Immature natural killer cell (primary cell): ENCODE results near the gene E2F3. TPM values are rescaled to one million over a fixed set of nuclear protein-coding genes. Genes with fewer than 3 reads are reported as not detected.

Experiments used
- DNase-seq, 3 donors: peaks; one replicate each; pipeline ENCODE4 v3.0.0; 2022; ENCODE audit warnings: mixed read lengths in 1 of 3
- H3K27ac Mint-ChIP-seq, 6 donors: one replicate each; pipeline ENCODE4 v1.8.0; 2020; ENCODE audit warnings: mixed read lengths in 6 of 6, mild to moderate bottlenecking in 5 of 6, inconsistent platforms in 4 of 6, moderate library complexity in 3 of 6
- H3K27me3 Mint-ChIP-seq, 3 donors: one replicate each; pipeline ENCODE4 v1.8.0; 2020 to 2021; ENCODE audit warnings: low read depth in 3 of 3, mild to moderate bottlenecking in 3 of 3, mixed read lengths in 3 of 3, moderate library complexity in 3 of 3, inconsistent platforms in 1 of 3
- H3K36me3 Mint-ChIP-seq, 3 donors: one replicate each; pipeline ENCODE4 v1.8.0; 2020; ENCODE audit warnings: mixed read lengths in 3 of 3, inconsistent platforms in 2 of 3, mild to moderate bottlenecking in 2 of 3
- H3K4me1 Mint-ChIP-seq, 2 donors: one replicate each; pipeline ENCODE4 v1.8.0; 2020; ENCODE audit warnings: inconsistent platforms in 2 of 2, mild to moderate bottlenecking in 2 of 2, mixed read lengths in 2 of 2, moderate library complexity in 1 of 2
- H3K4me3 Mint-ChIP-seq, 5 donors: one replicate each; pipeline ENCODE4 v1.8.0; 2020; ENCODE audit warnings: mild to moderate bottlenecking in 5 of 5, mixed read lengths in 5 of 5, inconsistent platforms in 3 of 5, moderate library complexity in 3 of 5
- H3K9me3 Mint-ChIP-seq, 6 donors: one replicate each; pipeline ENCODE4 v1.8.0; 2020; ENCODE audit warnings: mild to moderate bottlenecking in 6 of 6, mixed read lengths in 6 of 6, inconsistent platforms in 4 of 6, moderate library complexity in 3 of 6
- polyA plus RNA-seq, 3 donors: library from polyadenylated mRNA; unstranded; fragments of 300-500 nt; fragmentation: Illumina TruSeq; gene quantifications; one replicate each; pipeline ENCODE4 v1.2.3, GENCODE V29; 2021

E2F3 gene
- polyA plus RNA-seq, 3 donors from 2014 or later = 4.2 to 7.7 (median 4.7) TPM

DNA sequence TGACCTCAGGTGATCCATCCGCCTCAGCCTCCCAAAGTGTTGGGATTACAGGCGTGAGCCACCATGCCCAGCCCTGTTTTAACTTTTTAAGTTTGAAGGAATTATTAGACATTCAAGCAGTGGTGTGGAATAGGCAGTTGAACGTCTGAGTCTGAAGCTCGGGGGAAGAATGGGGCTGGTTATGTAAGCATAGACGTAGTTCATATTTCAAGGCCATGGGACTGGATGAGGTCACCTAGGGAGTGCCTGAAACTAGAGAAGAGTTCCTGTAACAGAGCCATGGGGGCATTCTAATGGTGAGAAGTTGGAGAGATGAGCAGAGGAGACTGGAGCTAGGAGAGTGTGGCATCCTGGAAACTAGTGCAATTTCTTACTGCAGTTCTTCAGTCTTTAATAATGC lies 139.0 kb downstream of the E2F3 start:
- H3K9me3 Mint-ChIP-seq = no peaks in the 10 kb centered on the region
- no peak for DNase-seq
- no peak overlapping the region for H3K4me3 Mint-ChIP-seq
- peaks cover 30 to 64% of the 10 kb centered on the region in 2 donors for H3K4me1 Mint-ChIP-seq
- no peak overlapping the region for H3K27ac Mint-ChIP-seq
- peaks cover 0 to 2% (median 0%) of the 10 kb centered on the region in 3 donors for H3K27me3 Mint-ChIP-seq
- H3K36me3 Mint-ChIP-seq = peaks cover 4 to 16% (median 9%) of the 10 kb centered on the region in 3 donors

DNA sequence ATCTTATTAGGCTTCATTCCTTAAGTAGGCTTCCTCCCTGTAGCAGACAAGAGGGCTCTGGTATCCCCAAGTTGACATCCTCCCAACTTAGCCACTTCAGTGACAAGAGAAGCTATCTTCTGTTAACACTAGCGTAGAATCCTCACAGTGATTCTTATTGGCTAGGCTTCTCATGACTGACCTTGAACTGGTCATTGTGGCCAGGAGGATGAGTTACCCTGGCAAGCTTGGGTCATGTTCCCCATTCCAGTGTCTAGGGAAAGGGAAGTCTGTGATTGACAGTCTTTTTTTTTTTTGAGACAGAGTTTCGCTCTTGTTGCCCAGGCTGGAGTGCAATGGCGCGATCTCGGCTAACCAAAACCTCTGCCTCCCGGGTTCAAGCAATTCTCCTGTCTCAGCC lies 139.7 kb downstream of the E2F3 start:
- H3K27me3 Mint-ChIP-seq = peaks cover 0 to 2% (median 0%) of the 10 kb centered on the region in 3 donors
- peaks cover 23 to 57% of the 10 kb centered on the region in 2 donors for H3K4me1 Mint-ChIP-seq
- no peak overlapping the region for H3K4me3 Mint-ChIP-seq
- peaks cover 4 to 19% (median 9%) of the 10 kb centered on the region in 3 donors for H3K36me3 Mint-ChIP-seq
- no peak for DNase-seq
- no peaks in the 10 kb centered on the region for H3K9me3 Mint-ChIP-seq
- H3K27ac Mint-ChIP-seq = no peak overlapping the region

DNA sequence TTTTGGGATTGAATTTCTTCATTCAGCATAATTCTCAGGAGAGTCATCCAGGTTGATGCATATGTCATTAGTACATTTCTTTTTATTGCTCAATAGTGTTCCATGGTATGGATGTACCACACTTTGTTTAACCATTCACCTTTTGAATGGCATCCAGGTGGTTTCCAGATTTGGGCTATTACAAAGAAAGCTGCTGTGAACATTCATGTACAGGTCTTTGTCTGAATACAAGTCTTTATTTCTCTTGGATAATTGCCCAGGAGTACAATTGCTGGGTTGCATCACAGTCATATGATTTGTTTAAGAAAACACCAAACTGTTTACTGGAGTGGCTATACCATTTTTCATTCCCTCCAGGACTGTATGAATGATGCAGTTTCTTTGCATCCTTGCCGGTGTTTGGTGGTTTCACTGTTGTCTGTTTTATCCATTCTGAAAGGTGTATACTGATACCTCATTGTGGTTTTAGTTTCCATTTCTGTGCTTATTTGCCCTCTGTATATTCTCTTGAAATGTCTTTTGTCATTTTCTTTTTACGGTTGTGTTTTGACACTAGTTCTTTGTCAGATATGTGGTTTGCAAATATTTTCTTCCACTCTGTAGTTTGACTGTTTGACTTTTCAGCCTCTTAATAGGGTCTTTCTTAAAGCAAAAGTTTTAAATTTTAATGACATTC lies 141.4 kb downstream of the E2F3 start:
- H3K9me3 Mint-ChIP-seq = no peaks in the 10 kb centered on the region
- H3K4me1 Mint-ChIP-seq = peaks cover 19 to 46% of the 10 kb centered on the region in 2 donors
- peaks cover 0 to 2% (median 0%) of the 10 kb centered on the region in 3 donors for H3K27me3 Mint-ChIP-seq
- H3K4me3 Mint-ChIP-seq = no peak overlapping the region
- peak overlapping the region in 3 of 6 donors; percentile 32 to 67 (median 54) for H3K27ac Mint-ChIP-seq
- no peak for DNase-seq
- H3K36me3 Mint-ChIP-seq = peaks cover 9 to 26% (median 12%) of the 10 kb centered on the region in 3 donors

Other genes with a start within 250 kb of the E2F3 start
- under 1 TPM in 2 of 3 donors, not detected in 1; 0.14 to 0.76 TPM for gene MBOAT1, start 189.4 kb upstream of the E2F3 start, polyA plus RNA-seq
- gene CDKAL1, start 132.6 kb downstream of the E2F3 start, polyA plus RNA-seq = 10 to 100 TPM; 22.4 to 32.3 (median 25.4) TPM